Measurements from ENCODE around the gene CAMKV. TPM values are rescaled to one million over a fixed set of nuclear protein-coding genes. Genes with fewer than 3 reads are reported as not detected.
A peak's percentile ranks its signal among the peaks of the same experiment; 100 is the strongest.

The CAMKV gene
- total and polyA plus RNA-seq, 2 of the 8 experiments (the other 6 are each of a cell fraction or from before 2014, with no cell fraction given) = 56.3 to 66.4 TPM

DNA sequence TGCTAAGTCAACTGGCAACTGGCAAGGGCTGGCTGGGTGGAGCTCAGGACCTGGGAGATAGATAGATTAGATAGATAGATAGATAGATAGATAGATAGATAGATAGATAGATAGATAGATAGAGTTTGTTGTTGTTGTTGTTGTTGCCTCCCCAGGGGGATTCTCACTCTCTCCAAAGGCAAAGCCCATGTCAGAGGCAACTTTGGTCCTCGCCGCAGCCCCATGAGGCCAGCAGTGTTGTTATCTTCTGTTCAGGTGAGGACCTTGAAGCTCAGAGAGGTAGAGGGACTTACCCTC is 41.4 kb upstream of the CAMKV start:
- H3K18ac ChIP-seq (ENCODE audit: extremely low read depth, low read length) = no peak overlapping the region
- no peaks in the 10 kb centered on the region for H3K79me2 ChIP-seq (ENCODE audit: control insufficient read depth in 1 of 2, insufficient read depth in 2 of 2, low read length in 2 of 2)
- no peak overlapping the region for H2BK120ac ChIP-seq (replicated peaks; ENCODE audit: low read depth, low read length)
- H4K8ac ChIP-seq (ENCODE audit: extremely low read depth, insufficient read depth, low read length) = no peak overlapping the region
- H2BK15ac ChIP-seq (ENCODE audit: low read length) = no peak overlapping the region; the same call in 1 of the 2 replicates
- peak overlapping the region; percentile 56 to 89 for H3K4me2 ChIP-seq (ENCODE audit: insufficient read depth in 1 of 2, low read depth in 2 of 2, low read length in 2 of 2)
- DNase-seq (ENCODE audit: low read depth in 1 of 2, low spot score in 2 of 2) (no peak), FAIRE-seq (no peak)
- H2BK20ac ChIP-seq (ENCODE audit: low read length) = no peak overlapping the region
- no peak overlapping the region for H4K91ac ChIP-seq (replicated peaks; ENCODE audit: insufficient read length, low read length)
- H3K27me3 ChIP-seq (replicated peaks in 1 of 4; ENCODE audit: control insufficient read depth in 3 of 4, extremely low read depth in 1 of 4, insufficient read depth in 3 of 4, low read length in 3 of 4) = peaks cover 0 to 18% (median 14%) of the 10 kb centered on the region in 4 experiments; a peak in 5 of 7 replicates
- H3K23me2 ChIP-seq (ENCODE audit: low read depth, low read length) = peaks cover 8% of the 10 kb centered on the region; the same call in 1 of the 2 replicates
- no peak overlapping the region for H3K23ac ChIP-seq (ENCODE audit: insufficient read length)
- no peak overlapping the region for H3K27ac ChIP-seq (ENCODE audit: low read depth, low read length)
- ChIA-PET CTCF (ENCODE audit: partially characterized antibody) (interaction anchor here (0.6 to 16.1 kb wide), 23 partner anchors 7 to 234 kb away, joined by 3 to 306 read pairs (median 4); partner anchors contain the start of genes IP6K1, MON1A, RBM6 and TRAIP), POLR2A (ENCODE audit: partially characterized antibody) (interaction anchor here (0.7 to 1.6 kb wide), 7 partner anchors 10 to 110 kb away, joined by 3 to 7 read pairs (median 4); partner anchors contain the start of genes MON1A, RBM6 and TRAIP)
- H2AK5ac ChIP-seq (ENCODE audit: low read depth, low read length) = 0 out of 2 replicates have a peak overlapping the region, but pooled peaks have one; percentile 20
- peaks cover 0 to 7% of the 10 kb centered on the region in 2 experiments for H4K20me1 ChIP-seq (replicated peaks in 1 of 2; ENCODE audit: control insufficient read depth in 1 of 2, insufficient read depth in 2 of 2, low read length in 2 of 2)
- H4K5ac ChIP-seq (ENCODE audit: insufficient read length, low read depth, low read length) = no peak overlapping the region
- no peak overlapping the region for H3K4ac ChIP-seq (replicated peaks; ENCODE audit: insufficient read length, low read depth, low read length)
- H3K9ac ChIP-seq (replicated peaks in 1 of 4; ENCODE audit: extremely low read depth in 1 of 4, low read depth in 3 of 4, low read length in 3 of 4) = no peak overlapping the region
- H3K4me3 ChIP-seq (ENCODE audit: extremely low read depth in 1 of 4, insufficient read depth in 2 of 4, low read depth in 3 of 4, low read length in 4 of 4) = peak overlapping the region in 3 of 4 experiments; percentile 49 to 57 (median 57); a peak in 6 of 8 replicates
- H3K56ac ChIP-seq (replicated peaks; ENCODE audit: insufficient read length, low read depth, low read length) = no peak overlapping the region
- no peaks in the 10 kb centered on the region for H3K9me3 ChIP-seq (ENCODE audit: insufficient read depth in 2 of 2, low read depth in 1 of 2, low read length in 1 of 2)
- TF ChIP-seq SP2 (IDR thresholded peaks at IDR 0.05; ENCODE audit: low read length) = no peak
- 0 out of 2 replicates have a peak, but pooled peaks have one; percentile 41 for TF ChIP-seq KDM1A (IDR thresholded peaks at IDR 0.05; ENCODE audit: borderline replicate concordance, low read length)
- no peak overlapping the region for H3K14ac ChIP-seq (ENCODE audit: insufficient read length)
- H3K4me1 ChIP-seq (replicated peaks in 1 of 4; ENCODE audit: control insufficient read depth in 3 of 4, insufficient read depth in 4 of 4, low read length in 3 of 4) = peaks cover 5 to 32% (median 19%) of the 10 kb centered on the region in 4 experiments
- no peaks in the 10 kb centered on the region for H3K79me1 ChIP-seq (ENCODE audit: low read depth, low read length)
- no peak overlapping the region for H2BK12ac ChIP-seq (ENCODE audit: low read depth, low read length)
- no peak overlapping the region for H2AFZ ChIP-seq (ENCODE audit: low read length)
- no peak overlapping the region for H2BK5ac ChIP-seq (ENCODE audit: low read depth, low read length)
- 92% methylated on average over 2 of the region's 2 CpGs; no CpG with 5 or more reads in 1 of the 2 experiments for WGBS, 2 experiments (ENCODE audit: extremely low coverage in 1 of 2, insufficient coverage in 1 of 2, insufficient read length in 1 of 2, insufficient replicate concordance in 2 of 2, low coverage in 1 of 2, low lambda C conversion rate in 2 of 2, missing lambda C conversion rate in 1 of 2)
- no peaks in the 10 kb centered on the region for H3K36me3 ChIP-seq (ENCODE audit: control insufficient read depth in 2 of 4, insufficient read depth in 4 of 4, low read length in 3 of 4)
